Glutamatergic neuron (in vitro differentiated cells): ENCODE data around the gene ARL8B. TPM values are rescaled to one million over a fixed set of nuclear protein-coding genes. Genes with fewer than 3 reads are reported as not detected.
"Not testable (repeated sequence)": the region's sequence is repeated elsewhere in the genome, so short reads cannot be mapped to it uniquely, and the experiment has no call there.

Experiments
- DNase-seq: peaks from one replicate; pipeline ENCODE4 v3.0.0; 2022
- H3K27ac Mint-ChIP-seq: one replicate; pipeline ENCODE4 v1.8.0; 2020; ENCODE audit warnings: mild to moderate bottlenecking, mixed read lengths, inconsistent platforms; ENCODE audit not compliant: unreplicated experiment
- H3K27me3 Mint-ChIP-seq: one replicate; pipeline ENCODE4 v1.8.0; 2020; ENCODE audit warnings: mild to moderate bottlenecking, moderate library complexity, mixed read lengths, inconsistent platforms; ENCODE audit not compliant: unreplicated experiment
- H3K36me3 Mint-ChIP-seq: one replicate; pipeline ENCODE4 v1.8.0; 2020; ENCODE audit warnings: mild to moderate bottlenecking, mixed read lengths, inconsistent platforms; ENCODE audit not compliant: unreplicated experiment
- H3K4me1 Mint-ChIP-seq: one replicate; pipeline ENCODE4 v1.8.0; 2020; ENCODE audit warnings: mild to moderate bottlenecking, low read depth, mixed read lengths, inconsistent platforms; ENCODE audit not compliant: unreplicated experiment
- H3K4me3 Mint-ChIP-seq: one replicate; pipeline ENCODE4 v1.8.0; 2020; ENCODE audit warnings: mild to moderate bottlenecking, mixed read lengths, inconsistent platforms; ENCODE audit not compliant: unreplicated experiment
- H3K9me3 Mint-ChIP-seq: one replicate; pipeline ENCODE4 v1.8.0; 2020; ENCODE audit warnings: mild to moderate bottlenecking, moderate library complexity, mixed read lengths, inconsistent platforms; ENCODE audit not compliant: unreplicated experiment
- total RNA-seq: library from RNA; stranded (reverse); fragmentation: NEBNext Ultra II Directional; extraction: Animal tissue kit (Norgen Biotek cat#: 25700); gene quantifications from one replicate; pipeline ENCODE4 v1.2.1, GENCODE V29; 2021; ENCODE audit not compliant: unreplicated experiment
- TF ChIP-seq, protein P1 (sequence below): fragments of 200-600 bp; sonication (generic); IDR thresholded peaks from one replicate; pipeline ENCODE4 v1.5.0; 2021; ENCODE audit not compliant: partially characterized antibody, unreplicated experiment

ARL8B gene
- total RNA-seq, 1 donor from 2014 or later: 33.9 TPM

DNA sequence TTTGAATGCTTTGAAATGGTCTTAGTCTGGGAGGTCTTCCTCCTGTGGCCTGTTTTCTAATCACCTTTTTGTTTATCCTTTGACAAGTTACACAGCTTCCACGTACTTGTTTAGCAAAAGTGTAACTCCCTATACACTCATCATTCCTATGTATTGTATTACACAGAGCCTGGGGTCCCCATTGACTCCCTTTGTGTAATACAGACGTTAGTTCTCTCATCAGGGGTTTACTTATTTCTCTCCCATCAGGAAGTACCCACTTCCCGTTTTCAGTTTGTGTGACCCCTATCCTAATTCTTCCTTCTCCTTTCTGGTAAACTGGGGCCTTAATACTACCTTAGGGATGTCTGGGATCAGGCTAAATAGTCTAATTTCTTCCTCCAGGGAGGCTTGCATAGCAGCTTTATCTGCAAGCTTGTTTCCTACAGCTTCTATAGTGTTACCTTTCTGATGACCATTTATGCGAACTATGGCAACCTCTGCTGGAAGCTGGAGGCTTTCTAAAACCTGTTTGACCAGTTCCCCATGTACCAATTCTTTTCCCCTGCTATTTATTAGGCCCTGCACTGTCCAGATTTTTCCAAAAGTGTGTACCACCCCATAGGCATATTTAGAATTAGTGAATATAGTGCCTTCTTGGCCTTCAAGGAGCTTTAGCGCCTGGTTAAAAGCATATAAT lies 22.4 kb downstream of the ARL8B start:
- Mint-ChIP-seq H3K4me1 (no peaks in the 10 kb centered on the region), H3K4me3 (no peak overlapping the region), H3K27me3 (no peaks in the 10 kb centered on the region), H3K36me3 (peaks cover 34% of the 10 kb centered on the region), H3K27ac (no peak overlapping the region), H3K9me3 (peaks cover 9% of the 10 kb centered on the region)
- DNase-seq: no peak
- TF ChIP-seq, protein P1, sequence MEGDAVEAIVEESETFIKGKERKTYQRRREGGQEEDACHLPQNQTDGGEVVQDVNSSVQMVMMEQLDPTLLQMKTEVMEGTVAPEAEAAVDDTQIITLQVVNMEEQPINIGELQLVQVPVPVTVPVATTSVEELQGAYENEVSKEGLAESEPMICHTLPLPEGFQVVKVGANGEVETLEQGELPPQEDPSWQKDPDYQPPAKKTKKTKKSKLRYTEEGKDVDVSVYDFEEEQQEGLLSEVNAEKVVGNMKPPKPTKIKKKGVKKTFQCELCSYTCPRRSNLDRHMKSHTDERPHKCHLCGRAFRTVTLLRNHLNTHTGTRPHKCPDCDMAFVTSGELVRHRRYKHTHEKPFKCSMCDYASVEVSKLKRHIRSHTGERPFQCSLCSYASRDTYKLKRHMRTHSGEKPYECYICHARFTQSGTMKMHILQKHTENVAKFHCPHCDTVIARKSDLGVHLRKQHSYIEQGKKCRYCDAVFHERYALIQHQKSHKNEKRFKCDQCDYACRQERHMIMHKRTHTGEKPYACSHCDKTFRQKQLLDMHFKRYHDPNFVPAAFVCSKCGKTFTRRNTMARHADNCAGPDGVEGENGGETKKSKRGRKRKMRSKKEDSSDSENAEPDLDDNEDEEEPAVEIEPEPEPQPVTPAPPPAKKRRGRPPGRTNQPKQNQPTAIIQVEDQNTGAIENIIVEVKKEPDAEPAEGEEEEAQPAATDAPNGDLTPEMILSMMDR: no peak

DNA sequence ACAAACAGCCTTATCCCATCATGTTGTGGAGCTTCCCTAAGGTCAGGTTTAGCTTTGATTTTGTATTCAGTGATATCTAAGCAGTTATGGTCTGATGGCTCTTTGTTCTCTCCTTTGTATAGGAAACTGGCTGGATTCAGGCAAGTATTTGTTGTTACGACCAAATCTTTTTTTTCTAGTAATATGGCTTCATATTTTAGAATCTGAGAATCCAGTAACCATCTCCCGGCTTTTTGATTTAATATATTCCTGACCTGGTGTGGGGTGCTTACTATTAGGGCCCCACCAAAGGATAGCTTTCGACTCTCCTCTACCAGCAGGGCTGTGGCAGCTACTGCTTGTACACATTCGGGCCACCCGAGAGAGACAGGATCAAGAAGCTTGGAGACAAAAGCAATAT lies 23.0 kb downstream of the ARL8B start:
- peaks cover 34% of the 10 kb centered on the region for H3K36me3 Mint-ChIP-seq

DNA sequence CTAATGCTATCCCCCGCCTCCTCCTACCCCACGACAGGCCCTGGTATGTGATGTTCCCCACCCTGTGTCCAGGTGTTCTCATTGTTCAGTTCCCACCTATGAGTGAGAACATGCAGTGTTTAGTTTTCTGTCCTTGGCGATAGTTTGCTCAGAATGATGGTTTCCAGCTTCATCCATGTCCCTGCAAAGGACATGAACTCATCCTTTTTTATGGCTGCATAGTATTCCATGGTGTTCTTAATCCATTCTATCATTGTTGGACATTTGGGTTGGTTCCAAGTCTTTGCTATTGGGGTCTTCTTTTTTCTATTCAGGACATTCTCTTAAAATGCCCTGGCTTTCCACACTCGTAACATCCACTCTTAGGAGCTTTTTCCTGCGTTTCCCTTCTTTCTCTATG lies 25.1 kb downstream of the ARL8B start:
- not testable (repeated sequence) for H3K27ac Mint-ChIP-seq, H3K27me3 Mint-ChIP-seq, H3K4me1 Mint-ChIP-seq, DNase-seq, H3K4me3 Mint-ChIP-seq
- Mint-ChIP-seq H3K9me3 (peaks cover 14% of the 10 kb centered on the region), H3K36me3 (peaks cover 34% of the 10 kb centered on the region)

More for the DNA sequence above, 23.0 kb downstream of the ARL8B start:
- H3K4me1 Mint-ChIP-seq: no peaks in the 10 kb centered on the region
- no peak overlapping the region for H3K27ac Mint-ChIP-seq
- TF ChIP-seq, protein P1: no peak
- no peak overlapping the region for H3K4me3 Mint-ChIP-seq
- H3K9me3 Mint-ChIP-seq: peaks cover 14% of the 10 kb centered on the region
- no peaks in the 10 kb centered on the region for H3K27me3 Mint-ChIP-seq
- DNase-seq: no peak

DNA sequence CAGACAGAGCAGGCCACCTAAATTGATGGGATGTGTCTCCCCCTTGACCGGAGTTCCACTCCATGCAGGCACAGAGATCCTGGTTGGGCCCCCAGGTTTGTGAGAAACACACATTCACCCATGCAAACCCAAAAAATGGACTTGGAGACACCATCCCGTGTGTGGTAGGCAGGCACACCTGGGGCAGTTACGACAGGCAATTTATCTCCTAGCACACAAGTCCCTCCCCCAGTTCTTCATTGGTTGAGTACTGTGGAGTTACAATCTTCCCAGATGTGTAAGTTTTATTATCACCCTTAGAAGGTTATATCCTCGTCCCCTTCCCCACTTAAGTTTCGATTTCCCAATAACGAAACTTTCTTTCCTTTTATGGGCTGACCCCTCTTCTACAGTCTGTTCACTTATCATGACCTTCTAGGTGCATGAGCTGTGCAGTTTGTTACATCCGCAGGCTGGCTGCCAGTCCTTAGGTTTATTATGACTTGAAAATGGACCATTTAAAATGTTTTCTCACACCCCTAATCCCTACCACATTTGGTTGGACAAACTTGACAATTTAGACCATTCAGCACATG lies 27.3 kb downstream of the ARL8B start:
- Mint-ChIP-seq H3K27ac (no peak overlapping the region), H3K4me1 (peaks cover 3% of the 10 kb centered on the region), H3K27me3 (no peaks in the 10 kb centered on the region), H3K36me3 (peaks cover 21% of the 10 kb centered on the region), H3K9me3 (peaks cover 11% of the 10 kb centered on the region), H3K4me3 (no peak overlapping the region)
- TF ChIP-seq, protein P1: no peak
- DNase-seq: no peak

DNA sequence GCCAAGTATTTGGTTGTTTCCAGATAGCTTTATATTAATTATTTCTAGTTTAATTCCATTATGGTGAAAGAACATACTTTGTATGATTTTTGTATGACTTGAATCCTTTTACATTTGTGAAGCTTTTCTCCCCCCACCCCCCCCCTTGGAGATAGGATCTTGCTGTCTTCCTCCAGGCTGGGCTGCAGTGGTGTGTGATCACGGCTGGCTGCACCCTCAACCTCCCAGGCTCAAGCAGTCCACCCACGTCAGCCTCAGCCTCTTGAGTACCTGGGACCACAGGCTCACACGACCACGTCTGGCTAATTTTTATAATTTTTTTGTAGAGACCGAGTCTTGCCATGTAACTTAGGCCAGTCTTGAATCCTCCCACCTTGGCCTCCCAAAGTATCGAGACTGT lies 29.5 kb downstream of the ARL8B start:
- Mint-ChIP-seq H3K4me1 (peaks cover 7% of the 10 kb centered on the region), H3K27ac (no peak overlapping the region), H3K27me3 (no peaks in the 10 kb centered on the region), H3K36me3 (peaks cover 6% of the 10 kb centered on the region), H3K9me3 (peaks cover 7% of the 10 kb centered on the region), H3K4me3 (no peak overlapping the region)
- no peak for DNase-seq
- TF ChIP-seq, protein P1: no peak
